ENCODE results near the gene KLHL29.

DNA sequence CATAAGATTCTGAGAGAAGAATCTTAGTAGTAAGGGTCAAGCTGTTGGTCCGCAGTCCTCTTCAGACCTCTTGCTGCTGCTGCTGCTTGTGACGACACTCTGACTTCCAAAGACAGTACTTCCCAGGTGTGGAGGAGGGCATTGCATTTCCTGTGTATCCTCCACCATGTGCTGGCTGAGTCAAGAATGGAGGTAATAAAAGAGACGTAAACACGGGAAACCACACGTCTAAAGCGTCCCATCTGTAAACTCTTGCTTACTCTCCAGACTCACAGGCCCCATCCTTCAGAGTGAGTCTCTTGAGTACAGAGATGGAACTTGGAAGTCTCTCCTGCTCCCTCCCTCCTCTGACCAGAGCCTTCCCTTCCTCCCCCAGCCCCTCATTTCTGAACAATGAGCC, 25.6 kb downstream of the KLHL29 start:
- TF ChIP-seq, protein P1, sequence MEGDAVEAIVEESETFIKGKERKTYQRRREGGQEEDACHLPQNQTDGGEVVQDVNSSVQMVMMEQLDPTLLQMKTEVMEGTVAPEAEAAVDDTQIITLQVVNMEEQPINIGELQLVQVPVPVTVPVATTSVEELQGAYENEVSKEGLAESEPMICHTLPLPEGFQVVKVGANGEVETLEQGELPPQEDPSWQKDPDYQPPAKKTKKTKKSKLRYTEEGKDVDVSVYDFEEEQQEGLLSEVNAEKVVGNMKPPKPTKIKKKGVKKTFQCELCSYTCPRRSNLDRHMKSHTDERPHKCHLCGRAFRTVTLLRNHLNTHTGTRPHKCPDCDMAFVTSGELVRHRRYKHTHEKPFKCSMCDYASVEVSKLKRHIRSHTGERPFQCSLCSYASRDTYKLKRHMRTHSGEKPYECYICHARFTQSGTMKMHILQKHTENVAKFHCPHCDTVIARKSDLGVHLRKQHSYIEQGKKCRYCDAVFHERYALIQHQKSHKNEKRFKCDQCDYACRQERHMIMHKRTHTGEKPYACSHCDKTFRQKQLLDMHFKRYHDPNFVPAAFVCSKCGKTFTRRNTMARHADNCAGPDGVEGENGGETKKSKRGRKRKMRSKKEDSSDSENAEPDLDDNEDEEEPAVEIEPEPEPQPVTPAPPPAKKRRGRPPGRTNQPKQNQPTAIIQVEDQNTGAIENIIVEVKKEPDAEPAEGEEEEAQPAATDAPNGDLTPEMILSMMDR (conservative IDR thresholded peaks at IDR 0.05; ENCODE audit: low read depth in 2 of 2), result no peak
- TF ChIP-seq EZH2phosphoT487 (IDR thresholded peaks at IDR 0.05; ENCODE audit: unreplicated experiment) (no peak), EZH2 (IDR thresholded peaks at IDR 0.05; ENCODE audit: low read depth, unreplicated experiment) (no peak), POLR2AphosphoS5 (IDR thresholded peaks at IDR 0.05; ENCODE audit: low read depth) (no peak), ZNF331 (CRISPR knock-in tag; IDR thresholded peaks at IDR 0.05; ENCODE audit: low read depth) (no peak)
- TF ChIP-seq, protein P2, sequence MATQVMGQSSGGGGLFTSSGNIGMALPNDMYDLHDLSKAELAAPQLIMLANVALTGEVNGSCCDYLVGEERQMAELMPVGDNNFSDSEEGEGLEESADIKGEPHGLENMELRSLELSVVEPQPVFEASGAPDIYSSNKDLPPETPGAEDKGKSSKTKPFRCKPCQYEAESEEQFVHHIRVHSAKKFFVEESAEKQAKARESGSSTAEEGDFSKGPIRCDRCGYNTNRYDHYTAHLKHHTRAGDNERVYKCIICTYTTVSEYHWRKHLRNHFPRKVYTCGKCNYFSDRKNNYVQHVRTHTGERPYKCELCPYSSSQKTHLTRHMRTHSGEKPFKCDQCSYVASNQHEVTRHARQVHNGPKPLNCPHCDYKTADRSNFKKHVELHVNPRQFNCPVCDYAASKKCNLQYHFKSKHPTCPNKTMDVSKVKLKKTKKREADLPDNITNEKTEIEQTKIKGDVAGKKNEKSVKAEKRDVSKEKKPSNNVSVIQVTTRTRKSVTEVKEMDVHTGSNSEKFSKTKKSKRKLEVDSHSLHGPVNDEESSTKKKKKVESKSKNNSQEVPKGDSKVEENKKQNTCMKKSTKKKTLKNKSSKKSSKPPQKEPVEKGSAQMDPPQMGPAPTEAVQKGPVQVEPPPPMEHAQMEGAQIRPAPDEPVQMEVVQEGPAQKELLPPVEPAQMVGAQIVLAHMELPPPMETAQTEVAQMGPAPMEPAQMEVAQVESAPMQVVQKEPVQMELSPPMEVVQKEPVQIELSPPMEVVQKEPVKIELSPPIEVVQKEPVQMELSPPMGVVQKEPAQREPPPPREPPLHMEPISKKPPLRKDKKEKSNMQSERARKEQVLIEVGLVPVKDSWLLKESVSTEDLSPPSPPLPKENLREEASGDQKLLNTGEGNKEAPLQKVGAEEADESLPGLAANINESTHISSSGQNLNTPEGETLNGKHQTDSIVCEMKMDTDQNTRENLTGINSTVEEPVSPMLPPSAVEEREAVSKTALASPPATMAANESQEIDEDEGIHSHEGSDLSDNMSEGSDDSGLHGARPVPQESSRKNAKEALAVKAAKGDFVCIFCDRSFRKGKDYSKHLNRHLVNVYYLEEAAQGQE (IDR thresholded peaks at IDR 0.05; ENCODE audit: unreplicated experiment), result no peak
- TF ChIP-seq, protein P3, sequence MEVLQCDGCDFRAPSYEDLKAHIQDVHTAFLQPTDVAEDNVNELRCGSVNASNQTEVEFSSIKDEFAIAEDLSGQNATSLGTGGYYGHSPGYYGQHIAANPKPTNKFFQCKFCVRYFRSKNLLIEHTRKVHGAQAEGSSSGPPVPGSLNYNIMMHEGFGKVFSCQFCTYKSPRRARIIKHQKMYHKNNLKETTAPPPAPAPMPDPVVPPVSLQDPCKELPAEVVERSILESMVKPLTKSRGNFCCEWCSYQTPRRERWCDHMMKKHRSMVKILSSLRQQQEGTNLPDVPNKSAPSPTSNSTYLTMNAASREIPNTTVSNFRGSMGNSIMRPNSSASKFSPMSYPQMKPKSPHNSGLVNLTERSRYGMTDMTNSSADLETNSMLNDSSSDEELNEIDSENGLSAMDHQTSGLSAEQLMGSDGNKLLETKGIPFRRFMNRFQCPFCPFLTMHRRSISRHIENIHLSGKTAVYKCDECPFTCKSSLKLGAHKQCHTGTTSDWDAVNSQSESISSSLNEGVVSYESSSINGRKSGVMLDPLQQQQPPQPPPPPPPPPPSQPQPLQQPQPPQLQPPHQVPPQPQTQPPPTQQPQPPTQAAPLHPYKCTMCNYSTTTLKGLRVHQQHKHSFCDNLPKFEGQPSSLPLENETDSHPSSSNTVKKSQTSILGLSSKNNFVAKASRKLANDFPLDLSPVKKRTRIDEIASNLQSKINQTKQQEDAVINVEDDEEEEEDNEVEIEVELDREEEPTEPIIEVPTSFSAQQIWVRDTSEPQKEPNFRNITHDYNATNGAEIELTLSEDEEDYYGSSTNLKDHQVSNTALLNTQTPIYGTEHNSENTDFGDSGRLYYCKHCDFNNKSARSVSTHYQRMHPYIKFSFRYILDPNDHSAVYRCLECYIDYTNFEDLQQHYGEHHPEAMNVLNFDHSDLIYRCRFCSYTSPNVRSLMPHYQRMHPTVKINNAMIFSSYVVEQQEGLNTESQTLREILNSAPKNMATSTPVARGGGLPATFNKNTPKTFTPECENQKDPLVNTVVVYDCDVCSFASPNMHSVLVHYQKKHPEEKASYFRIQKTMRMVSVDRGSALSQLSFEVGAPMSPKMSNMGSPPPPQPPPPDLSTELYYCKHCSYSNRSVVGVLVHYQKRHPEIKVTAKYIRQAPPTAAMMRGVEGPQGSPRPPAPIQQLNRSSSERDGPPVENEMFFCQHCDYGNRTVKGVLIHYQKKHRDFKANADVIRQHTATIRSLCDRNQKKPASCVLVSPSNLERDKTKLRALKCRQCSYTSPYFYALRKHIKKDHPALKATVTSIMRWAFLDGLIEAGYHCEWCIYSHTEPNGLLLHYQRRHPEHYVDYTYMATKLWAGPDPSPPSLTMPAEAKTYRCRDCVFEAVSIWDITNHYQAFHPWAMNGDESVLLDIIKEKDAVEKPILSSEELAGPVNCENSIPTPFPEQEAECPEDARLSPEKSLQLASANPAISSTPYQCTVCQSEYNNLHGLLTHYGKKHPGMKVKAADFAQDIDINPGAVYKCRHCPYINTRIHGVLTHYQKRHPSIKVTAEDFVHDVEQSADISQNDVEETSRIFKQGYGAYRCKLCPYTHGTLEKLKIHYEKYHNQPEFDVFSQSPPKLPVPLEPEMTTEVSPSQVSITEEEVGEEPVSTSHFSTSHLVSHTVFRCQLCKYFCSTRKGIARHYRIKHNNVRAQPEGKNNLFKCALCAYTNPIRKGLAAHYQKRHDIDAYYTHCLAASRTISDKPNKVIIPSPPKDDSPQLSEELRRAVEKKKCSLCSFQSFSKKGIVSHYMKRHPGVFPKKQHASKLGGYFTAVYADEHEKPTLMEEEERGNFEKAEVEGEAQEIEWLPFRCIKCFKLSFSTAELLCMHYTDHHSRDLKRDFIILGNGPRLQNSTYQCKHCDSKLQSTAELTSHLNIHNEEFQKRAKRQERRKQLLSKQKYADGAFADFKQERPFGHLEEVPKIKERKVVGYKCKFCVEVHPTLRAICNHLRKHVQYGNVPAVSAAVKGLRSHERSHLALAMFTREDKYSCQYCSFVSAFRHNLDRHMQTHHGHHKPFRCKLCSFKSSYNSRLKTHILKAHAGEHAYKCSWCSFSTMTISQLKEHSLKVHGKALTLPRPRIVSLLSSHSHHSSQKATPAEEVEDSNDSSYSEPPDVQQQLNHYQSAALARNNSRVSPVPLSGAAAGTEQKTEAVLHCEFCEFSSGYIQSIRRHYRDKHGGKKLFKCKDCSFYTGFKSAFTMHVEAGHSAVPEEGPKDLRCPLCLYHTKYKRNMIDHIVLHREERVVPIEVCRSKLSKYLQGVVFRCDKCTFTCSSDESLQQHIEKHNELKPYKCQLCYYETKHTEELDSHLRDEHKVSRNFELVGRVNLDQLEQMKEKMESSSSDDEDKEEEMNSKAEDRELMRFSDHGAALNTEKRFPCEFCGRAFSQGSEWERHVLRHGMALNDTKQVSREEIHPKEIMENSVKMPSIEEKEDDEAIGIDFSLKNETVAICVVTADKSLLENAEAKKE (CRISPR knock-in tag; IDR thresholded peaks at IDR 0.05), result no peak
- TF ChIP-seq, protein P4, sequence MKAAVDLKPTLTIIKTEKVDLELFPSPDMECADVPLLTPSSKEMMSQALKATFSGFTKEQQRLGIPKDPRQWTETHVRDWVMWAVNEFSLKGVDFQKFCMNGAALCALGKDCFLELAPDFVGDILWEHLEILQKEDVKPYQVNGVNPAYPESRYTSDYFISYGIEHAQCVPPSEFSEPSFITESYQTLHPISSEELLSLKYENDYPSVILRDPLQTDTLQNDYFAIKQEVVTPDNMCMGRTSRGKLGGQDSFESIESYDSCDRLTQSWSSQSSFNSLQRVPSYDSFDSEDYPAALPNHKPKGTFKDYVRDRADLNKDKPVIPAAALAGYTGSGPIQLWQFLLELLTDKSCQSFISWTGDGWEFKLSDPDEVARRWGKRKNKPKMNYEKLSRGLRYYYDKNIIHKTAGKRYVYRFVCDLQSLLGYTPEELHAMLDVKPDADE (IDR thresholded peaks at IDR 0.05), result no peak
